NCI-H774 (cell line): ENCODE results near the gene PRSS21.

Source experiments
- DNase-seq: peaks from one replicate; lab custom pipeline; 2025; lab: John Stamatoyannopoulos, UW

Gene PRSS21

DNA sequence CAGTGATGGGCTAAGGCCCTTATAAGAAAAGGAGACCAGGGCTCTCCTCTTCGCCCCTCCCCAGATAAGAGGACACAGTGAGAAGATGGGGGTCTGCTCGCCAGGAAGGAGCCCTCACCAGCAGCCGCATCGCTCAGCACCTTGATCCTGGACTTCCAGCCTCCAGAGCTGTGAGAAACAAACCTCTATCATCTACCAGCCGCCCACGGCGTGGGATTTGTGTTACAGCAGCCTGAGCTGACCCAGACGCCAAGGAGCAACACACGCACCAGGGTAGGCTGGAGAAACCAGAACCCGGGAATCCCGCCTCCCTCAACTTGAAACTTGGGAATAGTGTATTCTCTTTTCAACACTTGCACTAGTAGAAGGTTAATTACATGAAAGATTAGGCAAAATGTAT lies 8.9 kb downstream of the PRSS21 start:
- DNase-seq = no peak

DNA sequence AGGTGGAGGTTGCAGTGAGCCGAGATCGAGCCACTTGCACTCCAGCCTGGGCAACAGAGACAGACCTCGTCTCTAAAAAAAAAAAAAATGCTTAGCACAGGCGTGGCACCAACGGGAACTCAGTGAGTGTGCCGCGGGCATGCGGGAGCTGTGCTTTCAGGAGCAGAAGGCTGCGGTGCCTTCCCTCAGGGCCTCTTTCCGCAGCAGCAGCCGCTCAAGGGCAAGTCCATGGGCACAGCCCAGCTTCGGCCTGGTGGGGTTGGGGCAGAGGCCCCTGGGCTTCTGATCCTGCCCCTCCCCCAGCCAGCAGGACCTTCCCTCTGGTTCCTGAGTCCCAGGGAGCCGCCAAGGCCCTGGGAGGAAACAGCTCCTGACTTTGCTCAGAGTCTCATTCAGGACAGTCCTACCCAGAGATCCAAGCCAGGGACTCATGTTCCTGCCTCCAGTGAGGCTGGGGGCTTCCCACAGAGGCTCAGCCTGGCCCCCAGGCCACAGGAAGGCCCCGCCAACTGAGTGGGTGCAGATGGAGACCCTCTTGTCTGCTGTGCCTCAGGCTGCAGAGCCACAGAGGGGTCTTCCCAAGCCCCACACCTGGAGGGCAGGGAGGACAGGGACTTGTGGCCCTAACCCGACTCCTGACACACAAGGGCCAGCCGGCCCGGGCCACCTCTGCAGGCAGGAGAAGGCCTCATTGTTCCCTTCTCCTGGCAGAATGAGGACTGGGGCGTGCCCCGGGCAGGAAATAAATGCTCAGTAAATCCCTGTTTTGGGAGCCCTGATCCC lies 9.7 kb downstream of the PRSS21 start:
- no peak for DNase-seq

DNA sequence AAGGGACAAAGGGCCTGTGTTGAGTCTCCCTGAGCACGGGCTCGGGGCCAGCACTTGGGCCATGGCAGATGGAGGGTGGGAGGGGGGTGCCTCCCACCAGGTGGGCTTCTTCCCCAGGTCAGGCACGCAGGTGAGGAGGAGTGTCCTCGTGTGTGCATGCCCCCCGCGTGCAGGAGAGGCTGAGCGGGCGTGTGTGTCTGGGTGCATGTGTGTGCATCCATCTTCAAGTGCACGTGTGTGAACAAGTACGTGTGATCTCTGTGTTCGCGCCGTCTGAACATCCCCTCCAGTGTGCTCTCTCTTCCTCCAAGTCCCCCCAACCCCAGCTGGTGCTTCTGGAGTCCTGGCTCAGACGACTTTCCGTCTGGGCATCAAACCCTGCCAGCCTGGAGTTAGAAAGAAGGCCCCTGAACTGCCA lies 10.3 kb downstream of the PRSS21 start:
- no peak for DNase-seq

DNA sequence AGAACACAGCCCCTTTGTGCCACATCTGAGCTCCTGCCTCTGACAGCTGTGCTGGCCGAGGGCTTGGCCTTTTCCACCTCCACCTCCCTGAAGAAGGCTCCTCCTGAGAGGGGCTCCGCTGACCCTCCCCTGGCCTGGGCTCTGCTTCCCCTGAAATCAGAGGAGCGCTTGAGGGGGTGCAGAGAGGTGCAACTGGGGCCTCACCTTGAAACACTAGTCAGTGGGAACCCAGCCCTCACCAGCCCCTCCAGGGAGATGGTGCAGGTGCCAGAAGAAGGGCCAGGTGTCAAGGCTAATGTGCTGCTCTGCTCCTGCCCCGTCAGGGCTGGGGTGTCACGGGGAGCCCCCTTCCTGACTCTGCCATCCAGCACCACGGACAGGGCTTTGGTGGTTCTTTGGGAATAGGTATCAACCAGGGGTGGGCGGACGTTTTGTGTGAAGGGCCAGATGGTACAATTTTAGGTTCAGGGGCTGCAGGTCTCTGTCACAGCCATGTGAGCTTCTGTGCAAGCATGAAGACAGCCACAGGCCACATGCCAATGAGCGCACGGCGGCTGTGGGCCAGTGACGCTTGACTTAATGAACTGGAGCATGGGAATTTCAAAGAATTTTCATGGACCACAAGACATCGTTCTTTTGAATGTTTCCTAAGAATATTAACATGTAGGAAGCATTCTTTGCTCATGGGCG lies 10.9 kb downstream of the PRSS21 start:
- DNase-seq = no peak

DNA sequence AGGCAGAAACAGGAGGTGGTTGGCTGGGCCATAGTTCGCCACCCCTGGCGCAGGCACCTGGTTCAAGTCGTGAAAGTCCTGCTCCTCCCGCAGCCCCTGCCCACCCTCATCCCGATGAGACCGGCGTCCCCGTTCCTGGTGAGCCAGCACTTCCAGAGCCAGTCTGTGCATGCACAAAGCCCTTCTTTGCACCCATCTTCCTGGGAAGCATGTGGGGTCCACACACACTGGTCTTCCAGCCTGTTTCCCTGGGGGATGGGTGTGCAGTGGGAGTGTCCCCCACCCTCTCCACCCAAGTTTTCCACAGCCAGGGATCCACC lies 11.4 kb downstream of the PRSS21 start:
- DNase-seq = no peak

DNA sequence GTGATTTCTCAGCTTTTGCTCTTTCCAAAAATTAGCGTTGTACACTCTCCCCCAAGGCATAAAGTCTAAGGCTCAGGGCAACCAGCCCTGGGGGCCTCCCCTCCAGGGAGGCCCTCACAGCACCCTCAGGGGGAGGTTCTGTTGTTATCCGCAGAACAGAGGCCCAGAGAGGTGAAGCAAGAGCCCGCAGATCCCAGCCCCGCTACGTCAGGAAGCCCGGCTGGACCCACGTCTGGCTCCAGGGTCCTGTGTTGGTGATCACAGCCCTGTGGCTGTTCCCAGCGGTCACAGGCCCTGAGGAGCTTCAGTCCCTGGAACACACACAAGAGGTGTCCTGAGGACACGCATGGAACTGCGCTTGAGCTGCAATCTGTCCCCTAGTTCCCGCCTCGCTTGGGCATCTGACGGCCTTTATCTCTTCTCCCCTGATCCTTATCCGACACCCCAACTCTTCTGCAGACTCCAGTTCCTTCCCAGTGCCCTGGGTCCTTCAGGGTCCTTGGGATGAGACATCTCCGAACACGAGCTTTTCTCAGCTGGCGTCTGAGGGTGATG lies 11.9 kb downstream of the PRSS21 start:
- DNase-seq = no peak

DNA sequence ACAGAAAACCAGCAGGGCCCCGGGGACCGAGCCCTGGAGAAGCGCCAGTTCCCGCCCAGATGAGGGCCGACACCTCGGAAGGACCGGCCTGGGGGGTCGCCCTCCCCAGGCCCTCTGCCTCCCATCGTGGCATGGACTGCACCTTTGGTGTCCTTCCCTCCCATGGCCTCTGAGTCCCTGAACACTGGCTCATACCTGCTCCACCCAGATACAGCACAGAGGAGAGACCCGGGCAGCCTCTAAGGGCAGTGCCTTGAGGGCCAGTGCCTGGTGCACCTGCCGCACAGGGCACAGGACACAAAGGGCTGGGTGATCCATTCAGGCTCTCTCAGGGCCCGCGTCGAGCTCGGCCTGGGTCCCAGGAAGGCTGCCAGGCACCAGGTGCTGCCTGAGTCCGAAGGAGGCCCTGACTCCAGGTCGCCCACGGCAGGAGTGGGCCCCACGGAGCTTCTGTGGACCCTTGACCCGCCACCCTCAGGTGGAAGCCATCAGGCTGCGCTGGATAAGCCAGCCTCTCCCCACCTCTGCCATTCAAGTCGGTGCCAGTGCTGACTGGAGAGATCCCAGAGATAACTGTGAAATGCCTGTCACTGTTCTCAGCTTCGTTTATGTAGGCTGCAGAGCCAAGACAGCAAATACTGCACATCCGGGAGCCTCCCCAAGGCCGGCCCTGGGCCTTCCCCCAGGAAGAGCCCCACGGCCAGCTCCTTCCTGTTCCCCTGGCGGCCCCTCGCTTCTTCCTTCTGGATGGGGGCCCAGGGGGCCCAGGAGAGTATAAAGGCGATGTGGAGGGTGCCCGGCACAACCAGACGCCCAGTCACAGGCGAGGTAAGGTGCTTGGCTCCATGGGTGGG lies 12.7 kb downstream of the PRSS21 start, which contains the start of gene ZG16B:
ZG16B (plus strand) TSS at position 803 of the 854 bp plus-strand sequence. CDS start 139 bp downstream, outside the sequence.
- DNase-seq = no peak

DNA sequence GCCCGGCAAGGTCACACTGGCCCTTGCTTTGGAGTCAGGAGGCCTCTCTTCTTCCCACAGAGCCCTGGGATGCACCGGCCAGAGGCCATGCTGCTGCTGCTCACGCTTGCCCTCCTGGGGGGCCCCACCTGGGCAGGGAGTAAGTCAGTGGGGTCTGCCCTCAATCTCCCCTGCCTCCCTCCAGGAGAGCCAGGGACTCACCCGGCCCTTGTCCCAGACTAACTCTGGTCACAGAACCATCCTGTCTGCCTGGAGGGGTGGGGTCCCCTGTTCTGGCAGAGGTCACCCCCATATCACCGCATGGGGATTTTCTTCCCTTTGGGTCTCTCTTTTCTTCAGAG lies 13.3 kb downstream of the PRSS21 start:
- DNase-seq = no peak

DNA sequence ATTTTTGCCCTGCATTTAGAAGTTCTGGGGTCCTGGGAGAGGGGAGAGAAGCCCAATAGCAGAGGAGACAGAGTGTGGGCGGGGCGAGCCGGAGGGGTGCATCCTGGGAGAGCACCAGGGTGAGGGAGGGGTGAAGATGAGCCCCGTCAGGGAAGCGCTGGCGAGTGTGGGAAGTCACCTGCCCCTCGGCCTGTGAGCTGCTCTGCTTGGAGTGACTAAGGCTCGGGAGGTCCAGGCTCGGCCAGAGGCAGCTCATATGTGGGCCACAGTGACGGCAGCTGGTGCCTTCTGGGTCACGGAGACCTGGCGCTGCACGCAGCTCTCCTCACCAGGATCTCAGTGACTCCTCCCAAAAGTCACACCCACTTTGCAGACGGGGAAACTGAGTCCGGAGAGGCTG lies 14.2 kb downstream of the PRSS21 start:
- DNase-seq = no peak

DNA sequence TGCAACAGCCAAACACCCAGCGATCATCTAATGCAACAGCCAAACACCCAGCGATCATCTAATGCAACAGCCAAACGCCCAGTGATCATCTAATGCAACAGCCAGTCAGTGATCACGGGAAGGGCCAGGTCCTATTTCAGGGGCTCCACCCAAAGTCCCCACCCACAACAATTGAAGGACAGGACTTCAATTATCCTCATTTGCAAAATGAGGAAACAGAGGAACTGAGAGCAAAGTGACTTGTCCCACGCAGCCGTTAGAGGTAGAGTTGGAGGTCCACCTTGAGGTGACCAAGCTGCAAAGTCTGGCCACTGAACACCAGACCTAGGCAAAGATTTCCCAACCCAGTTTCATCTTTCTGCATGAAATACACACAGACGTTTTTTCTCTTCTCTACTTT lies 16.7 kb downstream of the PRSS21 start:
- no peak for DNase-seq

DNA sequence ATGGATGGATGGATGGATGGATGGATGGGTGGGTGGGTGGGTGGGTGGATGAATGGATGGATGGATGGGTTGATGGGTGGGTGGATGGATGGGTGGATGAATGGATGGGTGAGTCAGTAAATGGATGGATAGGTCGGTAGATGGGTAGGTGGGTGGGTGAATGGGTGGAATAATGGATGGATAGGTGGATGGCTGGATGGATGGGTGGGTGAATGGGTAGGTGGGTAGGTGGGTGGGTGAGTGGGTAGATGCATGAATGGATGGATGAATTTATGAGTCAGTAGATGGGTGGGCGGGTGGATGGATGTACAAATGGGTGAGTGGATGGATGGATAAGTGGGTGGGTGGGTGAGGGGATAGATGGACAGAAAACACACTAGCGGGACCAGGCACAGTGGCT lies 17.9 kb downstream of the PRSS21 start:
- no peak for DNase-seq

DNA sequence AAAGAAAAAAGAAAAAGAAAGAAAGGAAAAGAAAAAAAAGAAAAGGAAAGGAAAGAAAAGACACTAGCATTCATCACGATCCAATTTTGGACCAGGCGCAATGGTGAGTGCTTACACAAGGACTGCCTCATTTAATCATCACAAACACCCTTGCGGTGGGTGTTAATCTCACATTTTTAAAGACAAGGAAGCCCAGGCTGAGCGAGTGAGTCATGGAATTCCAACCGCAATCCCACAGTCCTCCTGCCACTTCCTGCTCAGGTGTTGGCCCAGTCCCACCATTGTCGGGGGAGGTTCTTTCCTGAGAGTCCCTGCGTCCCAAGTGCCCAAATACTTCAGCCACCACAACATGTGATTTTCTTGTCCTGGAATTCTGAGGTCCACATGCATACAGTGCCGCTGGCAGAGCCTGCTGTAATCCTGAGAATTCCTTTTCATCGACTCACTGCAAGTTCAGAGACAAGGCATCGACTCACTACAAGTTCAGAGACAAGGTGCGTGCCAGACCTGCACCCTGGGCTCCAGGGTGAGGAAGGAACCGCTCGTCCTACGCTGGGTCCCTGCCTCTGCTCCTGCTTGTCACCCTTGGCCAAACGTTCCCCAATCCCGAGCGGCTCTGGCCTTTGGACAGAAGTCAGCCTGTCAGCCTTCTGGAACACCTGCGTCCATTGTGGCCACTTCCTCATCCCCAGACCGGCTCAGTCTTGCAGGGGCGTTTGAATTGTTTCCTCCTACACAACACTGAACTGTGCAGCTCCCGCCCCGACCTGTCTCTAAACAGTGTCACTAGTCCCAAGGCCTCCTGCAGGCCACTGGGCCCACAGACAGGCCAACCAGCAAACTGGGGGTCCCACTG lies 18.8 kb downstream of the PRSS21 start:
- no peak for DNase-seq

DNA sequence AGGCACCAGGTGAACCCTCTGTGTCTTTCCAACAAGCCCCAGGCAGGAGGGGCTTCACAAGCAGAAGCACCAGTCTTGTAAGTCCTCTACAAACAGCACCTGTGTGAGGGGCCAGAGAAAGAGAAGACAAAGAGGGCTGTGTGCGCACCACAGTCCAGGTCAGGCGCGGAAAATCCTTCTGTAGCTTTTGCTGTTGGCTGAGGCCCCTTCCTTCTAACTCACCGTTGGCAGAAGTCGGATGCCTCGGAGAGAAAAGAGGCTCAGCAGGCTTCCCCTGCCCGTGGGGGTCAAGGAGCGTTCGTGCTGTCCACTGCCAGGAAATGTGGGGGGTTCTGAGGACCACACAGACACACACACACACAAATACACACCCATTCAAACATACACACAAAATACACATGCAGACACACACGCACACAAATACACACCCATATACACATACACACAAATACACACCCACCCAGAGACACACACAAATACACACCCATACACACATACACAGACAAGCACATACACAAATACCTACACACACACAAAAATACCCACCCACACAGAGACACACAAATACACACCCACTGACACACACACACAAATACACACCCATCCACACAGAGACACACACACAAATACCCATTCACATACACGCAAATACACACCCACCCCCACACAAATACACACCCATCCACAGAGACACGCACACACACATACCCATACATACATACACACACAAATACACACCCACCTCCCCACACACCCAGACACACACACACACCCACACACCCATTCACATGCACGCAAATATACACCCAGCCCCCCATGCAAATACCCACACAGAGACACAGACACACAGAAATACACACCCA lies 19.8 kb downstream of the PRSS21 start:
- no peak for DNase-seq

DNA sequence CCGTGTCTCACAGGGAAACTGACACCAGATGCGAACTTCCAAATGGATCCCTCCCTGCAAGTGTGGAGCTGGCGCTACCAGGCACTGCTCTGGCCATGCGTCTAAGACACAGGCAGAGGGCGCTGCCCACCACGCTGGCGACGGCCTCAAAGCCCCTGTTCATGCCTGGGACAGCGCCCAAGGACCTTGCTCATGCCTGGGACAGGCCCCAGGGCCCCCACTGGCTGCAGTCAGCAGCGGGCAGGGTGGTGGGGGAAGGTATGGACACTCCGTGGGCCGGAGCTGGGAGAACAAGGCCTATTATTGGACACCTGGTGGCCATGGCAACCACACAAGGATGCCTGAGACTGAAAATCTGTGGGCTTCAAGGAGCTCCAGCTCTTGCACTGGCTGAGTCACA lies 21.9 kb downstream of the PRSS21 start:
- peak; percentile 1 for DNase-seq

DNA sequence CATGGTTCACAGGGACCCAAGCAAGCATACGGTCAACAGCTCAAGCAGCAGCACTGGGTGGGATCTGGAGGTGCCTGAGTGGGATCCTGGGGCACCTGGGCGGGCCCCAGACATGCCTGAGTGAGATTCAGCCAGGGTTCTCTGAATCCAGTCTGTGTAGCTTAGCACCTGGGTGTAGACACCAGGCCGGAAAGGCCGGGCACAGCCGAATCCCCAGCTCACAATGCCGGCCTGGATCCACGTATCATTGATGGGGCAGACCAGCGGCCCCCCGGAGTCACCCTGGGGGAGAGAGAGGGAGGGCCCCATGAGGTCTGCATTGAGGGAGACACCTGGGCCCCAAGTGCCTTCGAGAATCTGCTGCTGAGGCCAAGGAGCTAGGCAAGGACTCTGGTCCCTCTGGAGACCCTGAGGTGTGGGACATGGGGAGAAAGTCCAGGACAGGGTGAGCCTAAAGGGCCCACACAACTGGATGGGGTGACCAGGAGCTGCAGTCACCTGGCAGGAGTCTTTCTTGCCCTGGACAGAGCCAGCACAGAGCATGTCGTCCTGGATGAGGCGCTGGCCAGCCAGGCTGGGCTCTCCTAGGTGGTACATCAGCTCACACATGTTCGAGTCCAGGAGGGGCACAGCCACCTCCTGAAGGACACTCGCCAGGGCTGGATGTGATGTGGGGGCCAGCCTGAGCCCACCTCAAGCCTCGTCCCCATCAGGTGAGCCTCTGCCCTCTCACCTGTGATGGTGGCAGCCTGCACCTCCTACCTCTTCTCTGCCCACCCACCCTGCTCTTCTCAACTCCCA lies 22.8 kb downstream of the PRSS21 start:
- no peak for DNase-seq

DNA sequence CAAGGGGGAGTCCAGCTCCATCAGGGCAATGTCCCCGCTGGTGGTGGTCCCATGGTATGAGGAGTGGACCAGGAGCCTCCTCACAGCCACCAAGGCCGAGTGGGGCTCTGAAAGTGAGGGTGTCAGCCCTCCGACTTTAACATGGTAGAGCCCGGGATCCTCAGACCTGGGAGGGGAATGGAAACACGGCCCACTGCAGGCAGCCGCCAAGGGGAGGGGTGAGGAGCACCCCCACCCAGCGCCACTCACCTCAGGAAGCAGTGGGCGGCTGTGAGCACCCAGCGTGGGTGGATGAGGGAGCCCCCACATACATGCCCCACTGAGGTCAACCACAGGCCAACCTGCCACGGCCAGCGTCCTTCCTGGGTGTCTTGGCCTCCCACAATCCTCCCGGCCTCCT lies 23.9 kb downstream of the PRSS21 start:
- no peak for DNase-seq

DNA sequence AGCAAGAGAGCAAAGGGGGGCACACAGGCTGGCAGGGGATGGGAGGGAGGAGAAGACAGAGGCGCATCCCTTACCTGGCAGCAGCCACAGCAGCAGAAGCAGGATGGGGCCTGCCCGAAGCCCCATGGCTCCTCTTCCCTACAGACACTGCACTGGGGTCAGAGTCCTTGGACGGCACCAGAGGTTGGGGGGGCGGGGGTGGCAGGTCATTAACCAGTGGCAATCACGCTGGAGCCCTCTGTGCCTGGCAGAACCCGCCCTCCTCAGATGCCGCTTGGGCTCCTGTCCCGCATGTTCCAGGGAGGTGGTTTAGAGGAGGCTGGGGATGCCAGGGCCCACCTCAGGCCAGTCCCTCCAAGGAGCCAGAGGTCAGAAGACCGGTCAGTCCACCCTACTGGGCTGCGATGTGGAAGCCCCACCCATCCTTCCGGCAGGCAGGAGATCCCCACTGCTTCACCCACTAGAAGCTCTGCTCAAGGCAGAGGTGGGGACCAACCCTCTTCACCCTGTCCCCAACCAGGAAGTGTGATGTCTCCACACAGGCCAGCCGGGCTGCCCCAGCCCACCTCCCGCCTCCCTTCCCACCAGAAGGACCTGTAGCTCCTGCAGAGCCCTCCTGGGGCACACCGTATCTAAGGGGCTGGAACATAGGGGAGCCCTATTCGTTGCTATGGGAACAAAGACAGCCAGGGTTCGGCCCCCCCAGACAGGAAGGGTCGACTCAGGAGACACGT lies 24.7 kb downstream of the PRSS21 start:
- DNase-seq = no peak

DNA sequence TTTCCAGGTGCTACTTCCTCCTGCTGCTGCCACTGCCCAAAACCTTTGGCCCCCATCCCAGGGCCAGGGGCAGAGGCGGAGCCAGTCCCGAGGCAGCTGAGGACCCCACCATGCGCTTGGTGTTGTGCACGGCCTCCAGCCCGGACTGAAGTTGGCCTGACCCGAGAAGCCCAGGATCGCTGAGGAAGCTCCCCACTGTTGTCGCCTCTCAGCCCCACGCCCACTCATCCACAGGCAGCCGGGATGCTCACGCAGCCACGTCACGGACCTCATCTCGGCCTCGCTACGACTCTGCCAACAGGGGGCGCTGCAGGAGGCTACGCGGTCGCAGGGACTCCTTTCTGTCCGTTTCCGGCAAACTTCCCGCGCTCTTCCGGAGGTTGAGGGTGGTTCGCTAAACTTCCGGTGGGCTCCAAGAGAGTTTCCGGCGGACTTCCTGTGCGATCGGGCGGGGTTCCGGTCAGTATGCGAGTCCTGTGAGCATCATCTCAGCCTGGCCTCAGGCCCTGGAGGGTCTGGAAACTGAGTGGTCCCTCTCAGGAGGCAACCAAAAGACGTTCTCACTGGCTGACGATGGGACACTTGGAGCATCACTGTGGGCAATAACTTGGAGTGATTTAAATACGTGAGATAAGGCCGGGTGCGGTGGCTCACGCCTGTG lies 25.4 kb downstream of the PRSS21 start:
- no peak for DNase-seq

DNA sequence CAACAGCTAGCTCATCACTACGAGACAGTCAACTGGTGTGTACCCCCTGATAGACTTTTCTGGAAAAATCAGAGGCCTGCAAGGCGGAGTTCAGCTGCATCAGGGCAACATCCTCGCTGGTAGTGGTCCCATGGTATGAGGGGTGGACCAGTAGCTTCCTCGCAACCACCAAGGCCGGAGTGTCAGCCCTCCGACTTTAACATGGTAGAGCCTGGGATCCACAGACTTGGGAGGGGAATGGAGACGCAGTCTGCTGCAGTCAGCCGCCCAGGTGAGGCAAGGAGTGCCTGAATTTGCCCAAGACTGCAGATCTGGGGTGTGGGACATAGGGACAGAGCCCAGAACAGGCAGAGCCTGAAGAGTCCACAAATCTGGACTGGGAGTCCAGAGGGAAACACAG lies 26.5 kb downstream of the PRSS21 start:
- no peak for DNase-seq
